Ramos (cell line): ENCODE data around the gene MBOAT7.
"Not testable (repeated sequence)": the region's sequence is repeated elsewhere in the genome, so short reads cannot be mapped to it uniquely, and the experiment has no call there.

Experiments
- in situ Hi-C: fragments of 300-500 bp; cut with MboI; formaldehyde crosslinking; loops from one replicate; pipeline ENCODE4 v1.14.3; 2022; ENCODE audit warnings: low sequenced_read_pairs; ENCODE audit not compliant: unreplicated experiment

MBOAT7 gene

DNA sequence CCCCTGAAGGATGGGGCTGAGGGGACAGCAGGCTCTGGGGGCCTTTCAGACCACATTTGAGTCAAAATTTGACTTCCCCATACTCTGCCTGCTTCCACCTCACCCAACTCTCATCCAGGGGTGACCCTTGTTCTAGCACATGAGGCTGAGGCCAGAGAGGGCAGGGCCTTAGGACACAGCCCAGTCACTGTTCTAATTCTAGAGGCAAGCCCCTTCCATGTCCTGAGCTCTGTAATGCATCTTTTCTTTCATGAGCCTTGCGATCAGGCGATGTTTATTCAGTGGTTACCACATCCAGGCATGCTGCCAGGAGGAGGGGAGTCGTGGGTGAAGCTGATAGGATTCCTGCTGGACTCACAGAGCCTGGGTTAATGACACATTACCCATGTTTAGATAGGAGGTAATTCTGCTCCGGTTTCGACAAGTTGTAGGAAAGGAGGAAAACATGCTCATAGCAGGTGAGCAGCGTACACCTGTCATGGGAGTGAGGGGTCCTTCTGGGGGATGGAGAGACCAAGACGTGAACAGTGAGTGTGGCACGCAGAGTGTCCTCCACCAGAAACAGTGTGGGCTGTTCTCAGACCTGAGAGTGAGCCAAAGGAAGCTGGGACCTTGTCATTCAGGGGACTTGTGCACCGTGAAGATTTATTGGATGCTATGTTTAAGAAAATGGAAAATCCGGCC is 20.6 kb upstream of the MBOAT7 start:
- in situ Hi-C loops: no loop called here

DNA sequence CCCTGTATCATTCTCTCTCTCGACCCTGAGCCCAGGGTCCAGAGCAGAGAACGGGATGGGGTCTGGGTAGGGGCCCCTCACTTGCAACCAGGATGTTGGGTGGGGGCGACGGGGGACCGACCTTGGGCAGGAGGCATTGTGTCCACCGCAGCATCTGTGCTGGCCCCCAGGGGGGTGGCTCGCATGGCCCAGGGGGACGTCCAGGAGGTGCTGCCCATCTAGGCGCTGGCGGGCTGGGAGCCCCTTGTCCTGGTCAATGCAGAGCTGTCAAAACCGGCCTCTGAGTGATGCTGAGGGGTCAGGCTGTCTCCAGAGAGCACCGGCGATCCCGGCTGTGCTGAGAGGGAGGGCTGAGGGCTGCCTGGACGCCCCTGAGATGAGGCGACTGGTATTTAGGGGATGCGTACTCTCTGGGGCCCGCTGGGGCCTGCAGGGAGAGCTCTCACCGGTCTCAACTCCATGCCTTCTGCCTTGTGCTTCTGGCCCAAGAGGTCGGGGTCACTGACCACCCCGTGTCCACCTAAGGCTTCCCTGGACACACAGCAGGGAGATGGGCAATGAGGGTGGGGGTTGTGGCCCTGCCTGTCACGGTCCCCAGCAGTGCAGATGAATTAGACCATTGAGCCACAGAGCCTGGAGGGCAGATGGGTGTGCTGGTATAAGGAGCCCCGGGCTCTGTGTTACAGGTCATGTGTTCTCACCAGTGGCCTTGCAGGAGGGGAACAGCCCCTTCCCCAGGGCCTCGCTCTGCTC is 19.9 kb upstream of the MBOAT7 start:
- in situ Hi-C loops: no loop called here

DNA sequence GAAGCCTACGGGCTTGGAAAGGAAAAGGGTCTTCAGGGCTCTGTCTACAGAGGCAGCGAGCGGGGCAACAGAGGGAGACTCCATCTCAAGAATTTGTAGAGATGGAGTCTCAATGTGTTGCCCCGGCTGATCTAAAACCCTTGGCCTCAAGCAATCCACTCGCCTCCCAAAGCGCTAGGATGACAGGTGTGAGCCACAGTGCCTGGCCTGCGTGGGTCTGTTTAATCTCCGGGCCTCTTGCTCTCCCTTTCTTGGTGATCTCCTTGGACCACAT is 19.3 kb upstream of the MBOAT7 start:
- in situ Hi-C loops: no loop called here

DNA sequence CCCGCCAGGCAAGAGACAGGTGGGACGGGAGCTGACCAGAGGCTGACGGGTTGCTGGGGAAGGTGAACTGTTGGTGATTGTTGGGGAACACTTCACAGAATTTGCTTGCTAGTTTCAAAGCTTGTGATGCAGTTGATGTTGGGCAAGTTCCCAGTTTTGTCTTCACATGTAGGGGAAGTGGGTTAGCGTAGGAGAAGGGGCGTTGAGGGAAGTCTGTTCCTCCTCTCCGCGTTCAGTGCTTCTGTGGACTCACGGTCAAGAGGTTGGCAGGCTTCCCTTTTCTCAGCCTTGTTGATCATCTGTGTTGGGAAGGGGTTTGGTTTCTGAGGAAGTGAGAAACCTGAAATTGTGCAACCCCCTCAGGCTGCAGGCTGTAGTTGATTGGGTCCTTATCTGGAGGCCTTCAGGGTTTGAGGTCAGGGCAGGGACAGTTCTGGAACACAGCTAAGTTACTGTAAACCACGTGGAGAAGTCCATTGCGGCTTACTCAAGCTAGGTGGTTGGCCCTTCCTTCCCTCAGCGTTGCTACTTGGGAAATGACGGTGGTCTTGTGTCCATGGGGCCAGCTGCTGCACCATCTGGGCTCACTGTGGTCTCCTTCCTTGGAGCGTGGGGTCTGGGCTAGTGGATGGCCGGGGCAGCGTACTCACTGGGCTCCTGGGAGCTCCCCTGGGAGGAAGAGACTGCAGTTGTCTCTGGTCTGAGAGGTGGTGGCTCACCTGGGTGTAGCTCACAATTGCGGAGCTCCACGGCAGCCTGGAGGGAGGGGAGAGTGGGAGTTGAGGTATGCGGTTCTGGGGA is 18.8 kb upstream of the MBOAT7 start:
- in situ Hi-C loops: no loop called here

DNA sequence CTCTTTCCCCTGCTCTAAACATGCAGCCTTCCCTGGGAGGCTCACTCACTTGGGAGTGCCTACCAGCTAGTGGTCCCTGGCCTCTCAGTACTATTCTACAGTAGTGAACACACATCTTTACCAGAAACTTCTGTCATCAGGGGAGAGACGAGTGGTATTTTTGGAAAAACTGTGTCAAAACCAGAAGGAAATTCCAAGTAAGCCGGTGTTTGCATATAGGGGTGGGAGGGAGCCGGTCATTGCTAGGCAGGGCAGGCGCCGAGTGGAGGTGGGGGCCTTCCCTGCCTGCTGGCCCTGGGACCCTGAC is 18.2 kb upstream of the MBOAT7 start:
- in situ Hi-C loops: no loop called here

DNA sequence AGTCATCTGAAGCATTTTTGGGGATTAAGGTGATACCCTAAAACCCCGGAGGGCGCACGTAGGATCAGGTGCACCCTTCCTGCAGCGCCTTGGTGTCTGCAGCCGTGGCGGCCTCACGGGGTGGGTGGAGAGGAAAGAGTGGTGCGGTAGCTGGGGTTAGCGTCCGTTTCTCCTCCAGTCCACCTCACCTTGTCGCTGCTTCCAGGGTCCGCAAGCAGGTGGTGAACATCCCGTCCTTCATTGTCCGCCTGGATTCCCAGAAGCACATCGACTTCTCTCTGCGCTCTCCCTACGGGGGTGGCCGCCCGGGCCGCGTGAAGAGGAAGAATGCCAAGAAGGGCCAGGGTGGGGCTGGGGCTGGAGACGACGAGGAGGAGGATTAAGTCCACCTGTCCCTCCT is 17.8 kb upstream of the MBOAT7 start:
- in situ Hi-C loops: not testable (repeated sequence)

DNA sequence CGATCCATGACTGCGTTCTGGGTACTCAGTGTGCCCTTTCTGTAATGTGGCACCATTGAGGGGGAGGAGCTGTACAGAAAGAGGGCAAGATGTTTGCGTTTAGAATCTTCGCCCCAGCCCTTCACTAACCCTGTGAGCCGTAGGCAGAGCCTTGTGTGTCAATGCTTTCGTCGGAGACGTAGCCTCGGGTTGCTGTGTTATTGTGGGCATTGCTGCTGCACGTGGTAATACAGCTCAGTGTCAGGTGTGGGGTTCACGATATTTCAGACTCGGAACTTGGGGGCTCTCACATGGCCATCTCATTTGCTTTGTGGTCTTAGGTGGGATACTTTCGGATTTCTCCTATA is 17.4 kb upstream of the MBOAT7 start:
- in situ Hi-C loops: no loop called here

DNA sequence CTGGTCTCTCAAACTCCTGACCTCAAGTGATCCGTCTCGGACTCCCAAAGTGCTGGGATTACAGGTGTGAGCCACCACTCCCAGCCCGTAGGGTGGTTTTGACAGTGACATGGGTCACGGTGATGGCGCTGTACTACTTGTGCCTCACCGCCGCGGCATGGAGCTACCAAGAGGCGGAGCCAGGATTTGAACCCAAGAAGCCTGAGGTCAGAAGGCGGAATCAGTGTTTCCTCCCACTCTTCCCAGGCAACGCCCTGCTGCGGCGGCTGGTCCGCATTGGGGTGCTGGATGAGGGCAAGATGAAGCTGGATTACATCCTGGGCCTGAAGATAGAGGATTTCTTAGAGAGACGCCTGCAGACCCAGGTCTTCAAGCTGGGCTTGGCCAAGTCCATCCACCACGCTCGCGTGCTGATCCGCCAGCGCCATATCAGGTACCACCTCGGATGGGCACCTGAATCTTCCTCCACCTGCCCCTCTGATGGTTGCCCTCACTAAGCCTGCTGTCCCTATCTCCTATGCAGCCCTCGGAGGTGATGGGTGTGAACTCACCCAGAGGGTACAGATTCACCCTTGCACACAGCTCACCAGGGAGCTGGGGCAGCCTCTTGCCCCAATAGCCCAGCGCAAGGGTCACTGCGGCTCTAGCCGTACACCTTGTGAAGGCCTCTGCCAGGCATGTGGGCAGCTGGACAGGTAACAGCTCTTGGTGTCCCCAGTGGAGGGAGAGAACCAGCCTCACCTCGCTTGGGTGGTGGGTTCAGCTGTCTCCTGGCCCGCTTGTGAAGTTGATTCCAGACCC is 16.9 kb upstream of the MBOAT7 start:
- in situ Hi-C loops: no loop called here

DNA sequence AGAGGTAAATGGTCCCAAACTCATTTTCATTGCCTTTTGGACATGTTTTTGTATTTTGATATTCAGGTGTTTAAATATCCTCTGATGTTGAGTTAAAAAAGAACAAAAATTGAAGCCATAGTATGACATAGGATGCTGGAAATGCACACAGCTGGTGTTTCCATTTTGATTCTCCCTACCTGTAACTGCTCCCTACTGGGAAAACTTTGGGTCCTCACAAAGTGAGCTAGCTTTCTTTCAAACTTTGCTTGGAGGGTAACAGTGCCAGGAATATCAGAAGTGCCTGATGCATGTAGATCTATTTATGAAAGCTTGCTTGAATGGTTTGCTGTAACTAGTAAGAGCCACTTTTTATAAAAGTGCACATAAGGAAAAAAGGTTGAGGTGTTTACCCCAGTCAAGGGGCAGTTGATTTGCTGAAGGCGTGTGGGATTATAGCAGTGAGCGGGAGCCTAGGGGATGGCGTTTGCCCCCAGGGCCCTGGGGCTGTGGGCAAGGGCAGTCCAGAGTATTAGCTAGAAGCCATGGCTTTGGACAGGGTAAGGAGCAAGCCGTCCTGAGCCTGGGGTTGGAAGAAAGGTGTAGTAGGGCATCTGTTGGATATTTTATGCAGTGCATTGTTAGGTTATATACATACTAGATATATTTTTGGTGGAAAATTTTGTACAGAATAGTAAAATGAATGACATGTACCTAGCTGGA is 15.5 kb upstream of the MBOAT7 start:
- in situ Hi-C loops: no loop called here

DNA sequence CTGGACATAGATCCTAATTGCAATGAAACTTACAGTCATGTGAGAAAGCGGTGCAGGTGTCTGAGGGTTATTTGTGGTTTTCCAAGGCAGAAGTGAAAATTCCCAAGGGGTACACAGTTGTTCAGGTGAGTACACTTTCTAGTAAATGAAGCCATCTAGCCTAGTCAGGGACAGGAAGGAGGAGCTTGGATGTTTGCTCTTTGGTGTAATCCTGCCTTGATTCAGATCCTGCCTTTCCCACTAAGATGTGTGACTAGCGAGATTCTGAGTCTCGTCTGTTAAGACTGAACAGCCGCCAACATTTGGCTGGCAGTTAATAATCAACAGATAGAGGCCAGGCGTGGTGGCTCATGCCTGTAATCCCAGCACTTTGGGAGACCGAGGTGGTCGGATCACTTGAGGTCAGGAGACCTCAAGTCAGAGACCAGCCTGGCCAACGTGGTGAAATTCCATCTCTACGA is 13.8 kb upstream of the MBOAT7 start:
- in situ Hi-C loops: no loop called here

DNA sequence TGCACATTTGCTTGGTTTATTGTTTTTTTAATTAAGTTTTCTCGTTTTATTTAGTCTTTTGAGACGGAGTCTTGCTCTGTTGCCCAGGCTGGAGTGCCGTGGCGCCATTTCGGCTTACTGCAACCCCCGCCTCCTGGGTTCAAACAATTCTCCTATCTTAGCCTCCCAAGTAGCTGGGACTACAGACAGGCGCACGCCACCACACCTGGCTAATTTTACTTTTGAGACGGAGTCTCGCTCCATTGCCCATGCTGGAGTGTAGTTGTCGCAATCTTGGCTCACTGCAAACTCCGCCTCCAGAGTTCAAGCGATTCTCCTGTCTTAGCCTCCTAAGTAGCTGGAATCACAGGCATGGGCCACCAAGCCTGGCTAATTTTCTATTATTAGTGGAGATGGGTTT is 12.6 kb upstream of the MBOAT7 start:
- in situ Hi-C loops: no loop called here

DNA sequence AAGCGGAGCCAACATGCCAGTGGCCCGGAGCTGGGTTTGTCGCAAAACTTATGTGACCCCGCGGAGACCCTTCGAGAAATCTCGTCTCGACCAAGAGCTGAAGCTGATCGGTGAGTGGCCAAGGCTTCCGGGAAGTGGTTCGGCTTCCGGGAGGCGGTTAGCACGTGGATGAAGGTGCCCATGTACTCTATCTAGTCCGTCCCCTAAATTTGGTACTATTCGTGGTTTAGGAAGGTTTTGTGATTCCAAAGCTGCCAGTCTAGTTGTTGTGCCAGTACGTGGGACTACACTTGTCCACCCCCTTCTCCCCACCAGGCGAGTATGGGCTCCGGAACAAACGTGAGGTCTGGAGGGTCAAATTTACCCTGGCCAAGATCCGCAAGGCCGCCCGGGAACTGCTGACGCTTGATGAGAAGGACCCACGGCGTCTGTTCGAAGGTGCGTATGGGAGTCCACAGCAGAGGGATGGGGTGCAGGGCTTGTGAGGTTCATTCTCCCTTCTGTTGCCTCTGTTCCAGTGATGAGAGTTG is 11.9 kb upstream of the MBOAT7 start:
- in situ Hi-C loops: no loop called here

DNA sequence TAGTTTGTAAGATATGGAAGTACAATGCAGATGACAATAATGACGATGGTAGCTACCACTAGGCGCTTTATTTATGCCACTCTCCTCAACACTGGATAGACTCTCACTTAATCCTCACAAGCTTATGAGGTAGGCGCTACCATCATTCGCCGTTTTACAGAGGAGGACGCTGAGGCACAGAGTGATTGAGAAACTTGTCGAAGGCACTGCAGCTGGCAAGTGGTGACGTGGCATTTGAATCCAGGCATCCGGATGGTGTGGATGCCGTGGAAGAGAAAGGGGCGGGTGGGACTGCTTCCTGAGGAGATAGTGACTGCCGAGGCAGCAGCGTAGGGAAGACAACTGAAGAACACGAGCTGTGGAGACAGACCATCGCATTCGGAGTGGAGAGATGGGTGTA is 10.0 kb upstream of the MBOAT7 start:
- in situ Hi-C loops: loop anchor here (25.0 kb wide), 1 partner anchor 1463 kb away; the partner anchor contains the start of gene U2AF2

DNA sequence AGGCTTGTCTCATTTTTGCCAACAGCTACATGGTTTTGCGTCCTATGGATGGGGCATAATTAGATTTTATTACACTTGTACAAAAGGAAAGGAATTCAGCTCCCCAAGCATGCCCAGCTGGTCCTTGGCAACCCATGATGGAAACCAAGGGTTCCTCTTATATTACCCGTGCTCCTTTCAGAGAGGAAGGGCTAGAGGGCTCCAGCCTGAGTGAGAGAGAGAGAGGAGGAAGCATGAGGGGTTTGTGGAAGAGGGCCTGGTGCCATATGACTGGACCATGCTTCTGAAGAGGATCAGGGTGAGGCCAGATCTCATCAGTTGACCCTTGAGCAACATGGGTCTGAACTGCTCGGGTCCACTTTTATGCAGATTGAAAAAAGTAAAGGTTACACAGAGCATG is 7.7 kb upstream of the MBOAT7 start:
- in situ Hi-C loops: loop anchor here (25.0 kb wide), 1 partner anchor 1465 kb away; the partner anchor contains the start of gene U2AF2

DNA sequence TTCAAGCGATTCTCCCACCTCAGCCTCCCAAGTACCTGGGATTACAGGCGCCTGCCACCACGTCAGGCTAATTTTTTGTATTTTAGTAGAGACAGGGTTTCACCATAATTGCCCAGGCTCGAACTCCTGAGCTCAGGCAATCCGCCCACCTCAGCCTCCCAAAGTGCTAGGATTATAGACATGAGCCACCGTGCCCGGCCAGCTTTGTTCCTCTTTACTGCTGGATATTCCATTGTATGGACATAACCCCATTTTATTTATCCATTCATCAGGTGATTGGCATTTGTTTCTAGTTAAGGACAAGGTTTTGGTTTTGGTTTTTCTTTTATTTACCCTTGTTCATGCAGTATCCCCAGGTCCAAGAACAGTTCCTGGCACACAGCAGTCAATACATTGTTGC is 7.2 kb upstream of the MBOAT7 start:
- in situ Hi-C loops: loop anchor here (25.0 kb wide), 1 partner anchor 1466 kb away; the partner anchor contains the start of gene U2AF2

DNA sequence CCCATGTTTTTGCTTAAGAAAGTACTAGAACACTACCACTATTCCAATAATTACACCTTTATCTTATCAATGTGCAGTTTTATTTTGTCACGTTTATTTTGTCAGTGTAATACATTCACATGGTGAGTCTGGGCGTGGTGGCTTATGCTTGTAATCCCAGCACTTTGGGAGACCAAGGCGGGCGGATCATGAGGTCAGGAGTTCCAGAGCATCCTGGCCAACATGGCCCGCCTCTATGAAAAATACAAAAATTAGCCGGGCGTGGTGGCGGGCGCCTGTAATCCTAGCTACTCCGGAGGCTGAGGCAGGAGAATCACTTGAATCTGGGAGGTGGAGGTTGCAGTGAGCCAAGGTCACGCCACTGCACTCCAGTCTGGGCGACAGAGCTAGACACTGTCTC is 5.1 kb upstream of the MBOAT7 start:
- in situ Hi-C loops: loop anchor here (25.0 kb wide), 1 partner anchor 1468 kb away; the partner anchor contains the start of gene U2AF2

DNA sequence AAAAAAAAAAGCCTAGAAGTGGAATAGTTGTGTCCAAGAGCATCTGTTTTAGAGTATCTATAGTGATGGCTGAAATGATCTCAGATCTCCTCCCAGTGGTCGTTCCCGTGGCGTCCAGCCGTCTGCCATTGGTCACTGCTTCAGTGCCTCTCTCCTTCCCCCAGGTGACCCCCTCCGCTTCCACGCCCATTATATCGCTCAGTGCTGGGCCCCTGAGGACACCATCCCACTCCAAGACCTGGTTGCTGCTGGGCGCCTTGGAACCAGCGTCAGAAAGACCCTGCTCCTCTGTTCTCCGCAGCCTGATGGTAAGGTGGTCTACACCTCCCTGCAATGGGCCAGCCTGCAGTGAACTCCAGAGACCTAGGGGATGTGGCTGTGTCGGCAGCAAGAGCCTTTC is 3.6 kb upstream of the MBOAT7 start:
- in situ Hi-C loops: loop anchor here (25.0 kb wide), 1 partner anchor 1469 kb away; the partner anchor contains the start of gene U2AF2

DNA sequence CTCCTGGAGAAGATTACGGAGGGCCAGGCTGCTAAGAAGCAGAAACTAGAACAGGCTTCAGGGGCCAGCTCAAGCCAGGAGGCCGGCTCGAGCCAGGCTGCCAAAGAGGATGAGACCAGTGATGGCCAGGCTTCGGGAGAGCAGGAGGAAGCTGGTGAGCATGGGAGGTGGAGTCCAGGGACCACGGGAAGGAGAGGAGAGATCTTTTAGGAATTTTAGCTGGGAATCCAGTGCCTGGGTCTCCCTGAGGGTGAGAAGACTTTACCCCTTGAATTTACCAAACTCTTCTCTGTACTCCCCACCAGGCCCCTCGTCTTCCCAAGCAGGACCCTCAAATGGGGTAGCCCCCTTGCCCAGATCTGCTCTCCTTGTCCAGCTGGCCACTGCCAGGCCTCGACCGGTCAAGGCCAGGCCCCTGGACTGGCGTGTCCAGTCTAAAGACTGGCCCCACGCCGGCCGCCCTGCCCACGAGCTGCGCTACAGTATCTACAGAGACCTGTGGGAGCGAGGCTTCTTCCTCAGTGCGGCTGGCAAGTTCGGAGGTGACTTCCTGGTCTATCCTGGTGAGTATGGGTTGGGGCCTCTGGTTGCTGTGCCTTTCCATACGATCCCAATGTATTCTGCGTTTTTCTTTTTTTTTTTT is 2.6 kb upstream of the MBOAT7 start:
- in situ Hi-C loops: loop anchor here (25.0 kb wide), 1 partner anchor 1470 kb away; the partner anchor contains the start of gene U2AF2
